OCI-LY3 (cell line): ENCODE measurements around the gene FBXL15.

Experiments
- EZH2phosphoT487 ChIP-seq: fragments of 200-600 bp; shearing (Covaris generic); IDR thresholded peaks from 2 replicates; pipeline ENCODE4 v1.6.1; 2018; ENCODE audit warnings: antibody characterized with exemption, mixed run types, low read depth
- TF ChIP-seq, protein P1 (sequence below): fragments of 200-600, 300-600 bp; sonication (generic); IDR thresholded peaks from 2 replicates; pipeline ENCODE4 v1.5.1; 2014; ENCODE audit warnings: antibody characterized with exemption, low read length, low read depth

DNA sequence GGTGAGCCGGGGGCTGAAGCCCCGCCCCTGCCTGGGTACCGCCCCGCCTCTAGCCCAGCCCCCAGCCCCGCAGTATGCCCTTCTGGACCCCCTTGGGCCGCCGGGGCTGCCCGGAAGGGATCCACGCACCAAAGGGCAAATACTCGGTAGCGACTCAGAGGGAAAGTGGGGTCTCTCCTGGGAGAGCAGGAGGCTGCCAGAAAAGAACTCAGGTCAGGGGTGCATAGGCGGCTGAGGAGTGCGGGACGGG is 796 bp downstream of the FBXL15 start:
- TF ChIP-seq, protein P1, sequence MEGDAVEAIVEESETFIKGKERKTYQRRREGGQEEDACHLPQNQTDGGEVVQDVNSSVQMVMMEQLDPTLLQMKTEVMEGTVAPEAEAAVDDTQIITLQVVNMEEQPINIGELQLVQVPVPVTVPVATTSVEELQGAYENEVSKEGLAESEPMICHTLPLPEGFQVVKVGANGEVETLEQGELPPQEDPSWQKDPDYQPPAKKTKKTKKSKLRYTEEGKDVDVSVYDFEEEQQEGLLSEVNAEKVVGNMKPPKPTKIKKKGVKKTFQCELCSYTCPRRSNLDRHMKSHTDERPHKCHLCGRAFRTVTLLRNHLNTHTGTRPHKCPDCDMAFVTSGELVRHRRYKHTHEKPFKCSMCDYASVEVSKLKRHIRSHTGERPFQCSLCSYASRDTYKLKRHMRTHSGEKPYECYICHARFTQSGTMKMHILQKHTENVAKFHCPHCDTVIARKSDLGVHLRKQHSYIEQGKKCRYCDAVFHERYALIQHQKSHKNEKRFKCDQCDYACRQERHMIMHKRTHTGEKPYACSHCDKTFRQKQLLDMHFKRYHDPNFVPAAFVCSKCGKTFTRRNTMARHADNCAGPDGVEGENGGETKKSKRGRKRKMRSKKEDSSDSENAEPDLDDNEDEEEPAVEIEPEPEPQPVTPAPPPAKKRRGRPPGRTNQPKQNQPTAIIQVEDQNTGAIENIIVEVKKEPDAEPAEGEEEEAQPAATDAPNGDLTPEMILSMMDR, result no peak
- no peak for TF ChIP-seq EZH2phosphoT487
